Hematopoietic multipotent progenitor cell treated with erythropoietin and hydrocortisone succinate and interleukin-3 and kit ligand, for 4 days (in vitro differentiated cells): ENCODE data around the gene CABLES2.

Source experiments
- DNase-seq: peaks from one replicate; pipeline ENCODE4 v3.0.0-alpha.2; 2015

CABLES2 gene

DNA sequence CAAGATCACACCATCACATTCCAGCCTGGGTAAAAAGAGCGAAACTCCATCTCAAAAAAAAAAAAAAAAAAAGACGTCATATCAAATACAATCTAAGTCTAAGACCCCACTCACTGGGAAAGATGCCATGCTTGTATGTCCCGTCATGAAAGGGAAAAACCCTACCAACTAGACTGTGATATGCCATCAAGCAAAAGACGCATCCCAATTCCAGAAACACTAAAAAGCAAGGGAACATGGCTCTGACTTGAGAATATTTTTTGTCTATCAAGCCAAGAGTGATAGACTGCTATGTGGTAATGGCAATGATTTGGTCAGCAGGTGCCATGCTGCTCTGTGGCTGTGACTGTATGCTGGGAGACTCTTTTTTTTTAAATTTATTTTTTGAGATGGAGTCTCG is 63.0 kb downstream of the CABLES2 start:
- DNase-seq = no peak

DNA sequence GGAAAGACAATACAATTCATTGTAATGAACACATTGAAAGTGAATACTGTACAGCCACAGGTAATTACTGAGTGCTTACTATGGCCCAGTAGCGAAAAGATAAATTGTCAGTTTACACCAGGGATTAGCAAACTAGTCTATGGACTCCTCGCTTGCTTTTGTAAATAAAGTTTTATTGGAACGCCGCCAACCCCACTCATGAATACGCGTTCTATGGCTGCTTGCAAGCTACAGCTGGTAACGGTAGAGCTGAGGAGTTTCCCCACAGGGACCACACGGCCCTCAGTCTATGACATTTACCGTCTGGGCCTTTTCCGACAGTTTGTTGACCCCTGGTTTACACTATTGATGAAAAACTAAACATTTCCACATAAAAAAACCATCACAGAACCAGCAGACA is 64.2 kb downstream of the CABLES2 start:
- DNase-seq = no peak

- no peak for DNase-seq
These were observed 67.4 kb downstream of the CABLES2 start for GRCh38 chr20:62339647-62340062.
